Hepatocyte (in vitro differentiated cells): ENCODE measurements around the gene FLAD1.

Experiments used
- EZH2 ChIP-seq: fragments of 200-600 bp; sonication (generic); IDR thresholded peaks from 2 replicates; pipeline ENCODE4 v1.6.1; 2016; ENCODE audit warnings: antibody characterized with exemption, mild to moderate bottlenecking, borderline replicate concordance
- EZH2phosphoT487 ChIP-seq: fragments of 200-600 bp; sonication (generic); IDR thresholded peaks from one replicate; pipeline ENCODE4 v1.6.1; 2018; ENCODE audit warnings: antibody characterized with exemption, mild to moderate bottlenecking, low read depth, moderate library complexity; ENCODE audit not compliant: unreplicated experiment, severe bottlenecking
- TF ChIP-seq, protein P1 (sequence below): fragments of 200-600 bp; sonication (generic); IDR thresholded peaks from 2 replicates; pipeline ENCODE4 v1.5.1; 2016; ENCODE audit warnings: antibody characterized with exemption, mild to moderate bottlenecking; ENCODE audit not compliant: poor library complexity

DNA sequence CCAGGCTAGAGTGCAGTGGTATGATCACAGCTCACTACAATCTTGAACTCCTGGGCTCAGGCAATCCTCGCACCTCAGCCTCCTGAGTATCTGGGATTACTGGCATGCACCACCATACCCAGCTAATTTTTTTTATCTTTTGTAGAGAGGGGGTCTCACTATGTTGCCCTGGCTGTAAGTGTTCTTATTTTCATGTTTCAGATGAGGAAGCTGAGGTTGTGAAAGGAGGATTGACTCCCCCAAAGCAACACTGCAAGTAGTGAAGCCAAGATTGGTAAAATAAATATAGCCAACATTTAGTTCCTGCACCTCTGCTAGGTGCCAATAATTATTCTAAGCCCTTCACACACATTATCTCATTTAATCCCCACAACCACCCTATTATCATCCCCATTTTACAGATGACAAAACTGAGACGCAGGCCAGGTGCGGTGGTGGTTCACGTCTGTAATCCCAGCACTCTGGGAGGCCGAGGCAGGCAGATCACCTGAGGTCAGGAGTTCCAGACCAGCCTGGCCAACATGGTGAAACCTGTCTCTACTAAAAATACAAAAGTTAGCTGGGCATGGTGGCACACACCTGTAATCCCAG, 48.7 kb upstream of the FLAD1 start:
- TF ChIP-seq, protein P1, sequence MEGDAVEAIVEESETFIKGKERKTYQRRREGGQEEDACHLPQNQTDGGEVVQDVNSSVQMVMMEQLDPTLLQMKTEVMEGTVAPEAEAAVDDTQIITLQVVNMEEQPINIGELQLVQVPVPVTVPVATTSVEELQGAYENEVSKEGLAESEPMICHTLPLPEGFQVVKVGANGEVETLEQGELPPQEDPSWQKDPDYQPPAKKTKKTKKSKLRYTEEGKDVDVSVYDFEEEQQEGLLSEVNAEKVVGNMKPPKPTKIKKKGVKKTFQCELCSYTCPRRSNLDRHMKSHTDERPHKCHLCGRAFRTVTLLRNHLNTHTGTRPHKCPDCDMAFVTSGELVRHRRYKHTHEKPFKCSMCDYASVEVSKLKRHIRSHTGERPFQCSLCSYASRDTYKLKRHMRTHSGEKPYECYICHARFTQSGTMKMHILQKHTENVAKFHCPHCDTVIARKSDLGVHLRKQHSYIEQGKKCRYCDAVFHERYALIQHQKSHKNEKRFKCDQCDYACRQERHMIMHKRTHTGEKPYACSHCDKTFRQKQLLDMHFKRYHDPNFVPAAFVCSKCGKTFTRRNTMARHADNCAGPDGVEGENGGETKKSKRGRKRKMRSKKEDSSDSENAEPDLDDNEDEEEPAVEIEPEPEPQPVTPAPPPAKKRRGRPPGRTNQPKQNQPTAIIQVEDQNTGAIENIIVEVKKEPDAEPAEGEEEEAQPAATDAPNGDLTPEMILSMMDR: no peak
- no peak for TF ChIP-seq EZH2phosphoT487
- no peak for TF ChIP-seq EZH2
